ENCODE measurements around the gene KCTD17. TPM values are rescaled to one million over a fixed set of nuclear protein-coding genes. Genes with fewer than 3 reads are reported as not detected.

KCTD17 gene
- total RNA-seq, 2 experiments from 2014 or later: 28.1 to 34.7 TPM

DNA sequence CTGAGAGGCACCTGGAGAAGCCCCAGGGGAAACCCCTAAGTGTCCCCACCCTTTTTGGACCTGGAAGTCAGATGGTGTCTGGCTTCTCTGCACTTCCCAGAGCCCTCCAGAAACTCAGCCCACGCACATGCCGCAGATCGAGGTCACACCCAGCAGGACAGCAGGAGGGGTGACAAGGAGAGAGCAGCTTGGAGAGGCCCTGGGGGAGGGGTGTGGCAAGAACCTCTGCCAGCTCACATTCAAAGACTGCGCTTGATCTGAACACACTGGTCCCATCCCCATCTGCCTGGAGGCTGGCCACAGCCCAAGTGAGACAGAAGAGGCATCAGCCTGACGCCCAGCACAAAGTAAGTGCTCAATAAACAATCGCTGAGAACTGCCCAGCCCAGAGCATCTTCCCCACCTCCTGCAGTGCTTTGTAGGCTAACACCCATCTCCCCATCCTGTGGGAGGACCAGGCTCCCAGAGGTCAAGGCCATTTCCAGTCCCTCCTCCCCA lies 36.6 kb downstream of the KCTD17 start:
- POLR2A ChIA-PET: interaction anchor here (1.0 to 1.3 kb wide), 2 partner anchors 34 to 49 kb away, joined by 3 to 4 read pairs; no protein-coding TSS in a partner anchor
- Mint-ChIP-seq H3K4me1 (peaks cover 19% of the 10 kb centered on the region), H3K27ac (no peak overlapping the region), H3K36me3 (peaks cover 2% of the 10 kb centered on the region), H3K27me3 (no peaks in the 10 kb centered on the region), H3K9me3 (no peaks in the 10 kb centered on the region), H3K4me3 (no peak overlapping the region)
- ATAC-seq (ENCODE audit: low read depth) (peak; percentile 13), DNase-seq (no peak)

DNA sequence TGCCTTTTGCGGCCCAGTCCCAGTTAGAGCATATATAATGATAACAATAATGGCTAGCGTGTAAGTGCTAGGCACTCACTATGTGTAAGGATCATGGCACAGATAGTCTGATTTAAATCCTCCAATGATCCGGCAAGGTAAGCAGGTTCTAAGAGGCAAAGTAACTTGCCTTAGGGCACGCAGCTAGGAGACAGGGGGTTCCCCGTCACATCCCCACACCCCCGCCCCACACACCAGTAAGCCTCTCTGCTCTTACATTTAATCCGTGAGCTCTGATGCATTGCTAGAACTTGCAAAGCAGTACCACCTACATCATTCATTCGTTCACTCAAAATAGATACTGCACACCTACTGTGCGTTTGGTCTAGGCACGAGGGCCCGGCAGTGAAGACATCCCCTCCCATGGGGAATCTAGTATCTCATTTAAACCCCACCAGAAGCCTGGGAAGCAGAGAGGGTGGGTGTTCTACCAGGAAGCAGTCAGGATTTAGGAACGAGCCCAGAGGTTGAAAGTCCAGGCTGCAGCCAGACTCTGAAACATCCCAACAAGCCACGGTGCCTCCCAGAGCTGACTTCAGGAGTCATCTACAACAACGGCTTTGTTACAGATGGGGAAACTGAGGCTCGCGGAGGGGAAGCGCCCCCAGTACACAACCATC lies 37.3 kb downstream of the KCTD17 start:
- H3K27me3 Mint-ChIP-seq: no peaks in the 10 kb centered on the region

DNA sequence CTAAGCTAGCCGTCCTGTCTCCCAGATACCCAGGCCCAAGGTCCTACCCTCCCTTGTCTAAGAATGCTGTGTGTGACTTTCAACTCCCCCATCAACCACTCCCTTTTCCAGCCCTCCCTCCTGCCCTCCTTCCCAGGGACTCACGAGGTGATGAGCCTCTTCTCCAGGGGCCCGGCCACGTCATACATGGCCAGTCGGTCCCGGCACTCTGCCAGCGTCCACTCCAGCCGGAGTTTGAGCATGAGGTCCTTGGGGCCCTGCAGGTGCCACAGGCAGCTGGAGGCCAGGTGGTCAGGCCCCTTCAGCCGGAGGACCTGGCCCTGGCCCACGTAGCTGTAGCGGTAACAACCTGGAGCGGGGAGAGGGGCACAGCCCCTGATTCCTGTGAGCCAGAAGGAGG lies 37.9 kb downstream of the KCTD17 start:
- H3K9me3 Mint-ChIP-seq: no peaks in the 10 kb centered on the region
- POLR2A ChIA-PET: interaction anchor here (1.0 to 1.6 kb wide), 3 partner anchors 10 to 33 kb away, joined by 4 to 6 read pairs (median 4); no protein-coding TSS in a partner anchor
- no peaks in the 10 kb centered on the region for H3K36me3 Mint-ChIP-seq
- H3K27ac Mint-ChIP-seq: no peak overlapping the region
- no peak for ATAC-seq (ENCODE audit: low read depth)
- no peaks in the 10 kb centered on the region for H3K27me3 Mint-ChIP-seq
- H3K4me3 Mint-ChIP-seq: no peak overlapping the region
- H3K4me1 Mint-ChIP-seq: peaks cover 7% of the 10 kb centered on the region
- no peak for DNase-seq

More for the DNA sequence above, 37.3 kb downstream of the KCTD17 start:
- H3K4me1 Mint-ChIP-seq: peaks cover 12% of the 10 kb centered on the region
- no peak for DNase-seq
- no peaks in the 10 kb centered on the region for H3K9me3 Mint-ChIP-seq
- POLR2A ChIA-PET: interaction anchor here (1.0 to 1.6 kb wide), 3 partner anchors 9 to 48 kb away, joined by 3 to 6 read pairs (median 4); no protein-coding TSS in a partner anchor
- no peaks in the 10 kb centered on the region for H3K36me3 Mint-ChIP-seq
- ATAC-seq (ENCODE audit: low read depth): no peak
- H3K27ac Mint-ChIP-seq: no peak overlapping the region
- H3K4me3 Mint-ChIP-seq: no peak overlapping the region

DNA sequence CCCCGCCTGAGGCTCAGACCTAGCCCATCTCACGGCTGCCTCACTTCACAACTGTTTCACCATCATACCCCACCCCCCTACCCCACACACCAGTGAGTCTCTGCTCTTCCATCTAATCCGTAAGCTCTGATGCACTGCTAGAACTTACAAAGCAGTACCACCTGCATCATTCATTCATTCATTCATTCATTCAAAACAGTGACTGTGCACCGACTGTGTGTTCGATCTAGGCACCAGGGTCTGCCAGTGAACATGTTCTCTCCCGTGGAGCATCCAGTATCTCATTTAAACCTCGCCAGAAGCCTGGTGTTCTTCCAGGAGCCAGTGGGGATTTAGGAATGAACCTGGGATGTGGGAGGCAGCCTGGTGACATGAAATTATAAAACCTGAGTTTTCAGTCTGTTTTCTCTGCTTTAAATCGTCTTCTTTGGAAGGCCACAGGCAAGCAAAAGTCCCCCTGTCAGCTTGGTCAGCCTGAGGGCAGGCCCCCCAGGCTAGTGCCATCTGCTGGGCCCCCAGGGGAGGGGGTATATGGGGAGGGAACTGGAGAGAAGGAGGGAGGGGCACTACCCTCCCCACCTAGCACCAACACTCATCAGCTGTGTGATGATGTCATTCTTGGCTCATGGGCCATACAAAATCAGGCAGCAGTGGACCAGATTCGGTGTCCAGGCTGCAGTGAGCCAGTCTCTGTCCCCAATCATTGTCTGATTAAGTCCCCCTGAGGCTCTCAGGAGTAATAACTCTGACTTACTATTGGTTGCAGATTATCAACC lies 39.6 kb downstream of the KCTD17 start:
- POLR2A ChIA-PET: no interaction called here
- H3K4me1 Mint-ChIP-seq: peaks cover 8% of the 10 kb centered on the region
- H3K27ac Mint-ChIP-seq: peak overlapping the region; percentile 19
- peaks cover 1% of the 10 kb centered on the region for H3K36me3 Mint-ChIP-seq
- H3K9me3 Mint-ChIP-seq: no peaks in the 10 kb centered on the region
- no peaks in the 10 kb centered on the region for H3K27me3 Mint-ChIP-seq
- DNase-seq (no peak), ATAC-seq (ENCODE audit: low read depth) (no peak)
- H3K4me3 Mint-ChIP-seq: no peak overlapping the region

DNA sequence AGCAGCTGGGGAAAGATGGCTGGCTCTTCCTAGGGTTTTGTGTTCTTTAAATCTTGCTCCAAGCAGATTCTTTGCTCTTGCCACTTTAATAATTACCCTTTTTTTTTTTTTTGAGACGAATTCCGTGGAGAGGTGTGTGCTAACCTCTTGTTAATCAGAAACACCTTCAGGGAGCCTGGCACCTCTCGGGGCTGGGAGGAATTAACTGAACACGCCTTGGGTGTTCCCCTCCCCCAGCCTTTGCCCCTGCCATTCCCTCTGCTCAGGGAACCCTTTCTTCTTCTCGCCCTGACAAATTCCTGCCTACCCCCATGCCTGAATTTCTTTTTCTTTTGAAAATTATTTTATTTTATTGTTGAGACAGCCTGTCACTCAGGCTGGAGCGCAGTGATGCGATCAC lies 40.5 kb downstream of the KCTD17 start:
- ATAC-seq (ENCODE audit: low read depth): no peak
- Mint-ChIP-seq H3K4me1 (peaks cover 10% of the 10 kb centered on the region), H3K4me3 (no peak overlapping the region), H3K27ac (peak overlapping the region; percentile 12), H3K9me3 (no peaks in the 10 kb centered on the region), H3K27me3 (no peaks in the 10 kb centered on the region), H3K36me3 (peaks cover 1% of the 10 kb centered on the region)
- no peak for DNase-seq
- POLR2A ChIA-PET: no interaction called here

GRCh38 chr22:37092997-37093396 lies 41.5 kb downstream of the KCTD17 start:
- Mint-ChIP-seq H3K9me3 (no peaks in the 10 kb centered on the region), H3K27ac (no peak overlapping the region), H3K27me3 (no peaks in the 10 kb centered on the region), H3K4me3 (no peak overlapping the region), H3K36me3 (peaks cover 1% of the 10 kb centered on the region), H3K4me1 (peaks cover 10% of the 10 kb centered on the region)
- no peak for ATAC-seq (ENCODE audit: low read depth)
- no peak for DNase-seq
- POLR2A ChIA-PET: no interaction called here

GRCh38 chr22:37094239-37094638 lies 42.7 kb downstream of the KCTD17 start:
- H3K9me3 Mint-ChIP-seq: no peaks in the 10 kb centered on the region
- no peak overlapping the region for H3K27ac Mint-ChIP-seq
- H3K36me3 Mint-ChIP-seq: peaks cover 1% of the 10 kb centered on the region
- DNase-seq (no peak), ATAC-seq (ENCODE audit: low read depth) (no peak)
- H3K4me3 Mint-ChIP-seq: no peak overlapping the region
- no peaks in the 10 kb centered on the region for H3K27me3 Mint-ChIP-seq
- POLR2A ChIA-PET: no interaction called here
- H3K4me1 Mint-ChIP-seq: peaks cover 14% of the 10 kb centered on the region

DNA sequence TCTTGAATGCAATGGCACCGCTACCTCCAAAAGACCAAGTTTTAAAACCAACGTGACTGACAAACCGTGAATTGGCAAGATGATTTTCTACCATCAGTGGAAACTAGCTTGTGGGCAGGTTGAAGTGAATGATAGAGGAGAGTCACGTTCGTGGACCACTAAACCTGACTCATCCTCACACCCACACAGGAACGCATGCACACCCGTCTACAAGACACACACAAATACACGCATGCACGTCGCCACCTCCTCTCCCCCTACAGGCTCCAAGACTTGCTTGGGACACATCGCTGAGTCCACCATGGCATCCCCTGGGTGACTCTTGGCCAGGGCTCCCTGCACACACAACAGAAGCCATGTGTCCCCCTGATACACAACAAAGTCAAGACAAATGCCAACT lies 43.6 kb downstream of the KCTD17 start:
- Mint-ChIP-seq H3K27ac (no peak overlapping the region), H3K4me1 (peaks cover 16% of the 10 kb centered on the region), H3K36me3 (peaks cover 1% of the 10 kb centered on the region), H3K4me3 (no peak overlapping the region), H3K27me3 (no peaks in the 10 kb centered on the region), H3K9me3 (no peaks in the 10 kb centered on the region)
- ATAC-seq (ENCODE audit: low read depth) (peak; percentile 21), DNase-seq (no peak)
- POLR2A ChIA-PET: interaction anchor here (0.7 kb wide), 1 partner anchor 235 kb away, joined by 4 read pairs; the partner anchor contains the start of gene NCF4

DNA sequence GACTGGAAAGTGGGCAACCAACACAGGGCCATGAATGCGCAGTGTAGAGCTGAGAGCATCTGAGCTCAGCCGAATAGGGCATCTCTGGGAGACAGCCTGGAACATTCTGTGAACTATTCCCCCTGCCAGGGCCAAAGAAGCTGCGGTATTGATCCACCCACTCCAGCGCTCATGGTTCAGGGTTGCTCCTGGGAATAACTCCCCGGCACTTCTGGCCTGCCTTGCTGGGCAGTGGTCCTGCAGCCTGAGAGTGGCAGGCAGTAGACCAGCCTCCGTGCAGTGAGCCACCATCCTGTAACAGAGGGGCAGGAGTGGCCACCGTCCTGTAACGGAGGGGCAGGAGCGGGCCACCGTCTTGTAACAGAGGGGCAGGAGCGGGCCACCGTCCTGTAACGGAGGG lies 45.8 kb downstream of the KCTD17 start:
- POLR2A ChIA-PET: no interaction called here
- H3K27me3 Mint-ChIP-seq: peaks cover 2% of the 10 kb centered on the region
- H3K9me3 Mint-ChIP-seq: no peaks in the 10 kb centered on the region
- H3K36me3 Mint-ChIP-seq: peaks cover 1% of the 10 kb centered on the region
- ATAC-seq (ENCODE audit: low read depth) (no peak), DNase-seq (no peak)
- no peak overlapping the region for H3K27ac Mint-ChIP-seq
- no peak overlapping the region for H3K4me3 Mint-ChIP-seq
- H3K4me1 Mint-ChIP-seq: peaks cover 27% of the 10 kb centered on the region

GRCh38 chr22:37098976-37099591 lies 47.5 kb downstream of the KCTD17 start:
- peak overlapping the region; percentile 49 for H3K27ac Mint-ChIP-seq
- ATAC-seq (ENCODE audit: low read depth): no peak

DNA sequence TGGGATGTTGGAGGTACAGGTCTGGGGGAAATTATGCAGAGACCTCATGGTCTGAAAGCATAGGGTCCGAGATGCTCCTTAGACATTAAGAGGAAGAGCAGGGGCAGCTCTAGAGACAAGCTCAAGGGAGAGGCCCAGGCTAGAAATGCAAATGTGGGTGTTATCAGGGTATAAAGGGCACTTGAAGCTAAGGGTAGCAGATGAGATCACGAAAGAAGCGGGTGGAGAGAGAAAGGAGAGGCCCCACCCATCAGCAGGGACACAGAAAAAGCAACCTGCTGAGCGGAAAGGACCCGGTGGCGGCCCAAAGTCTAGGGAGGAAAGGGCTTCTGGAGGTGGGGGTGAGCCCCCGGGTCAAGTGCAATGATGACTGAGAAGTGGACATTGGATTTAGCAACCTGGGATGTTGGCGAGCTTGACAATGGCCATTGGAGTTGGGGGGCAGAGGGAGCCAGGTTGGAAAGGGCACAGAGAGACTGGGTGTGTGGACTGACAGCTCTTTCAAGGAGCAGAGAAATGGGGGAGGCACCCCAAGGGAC lies 49.1 kb downstream of the KCTD17 start:
- H3K9me3 Mint-ChIP-seq: no peaks in the 10 kb centered on the region
- peak overlapping the region; percentile 7 for H3K27ac Mint-ChIP-seq
- no peaks in the 10 kb centered on the region for H3K36me3 Mint-ChIP-seq
- ATAC-seq (ENCODE audit: low read depth): no peak
- no peak for DNase-seq
- H3K27me3 Mint-ChIP-seq: peaks cover 2% of the 10 kb centered on the region
- H3K4me3 Mint-ChIP-seq: no peak overlapping the region
- POLR2A ChIA-PET: interaction anchor here (1.5 kb wide), 1 partner anchor 14 kb away, joined by 3 read pairs; no protein-coding TSS in a partner anchor
- H3K4me1 Mint-ChIP-seq: peaks cover 27% of the 10 kb centered on the region

More at GRCh38 chr22:37098976-37099591, 47.5 kb downstream of the KCTD17 start:
- no peaks in the 10 kb centered on the region for H3K9me3 Mint-ChIP-seq
- POLR2A ChIA-PET: interaction anchor here (1.5 kb wide), 1 partner anchor 12 kb away, joined by 3 read pairs; no protein-coding TSS in a partner anchor
- peaks cover 27% of the 10 kb centered on the region for H3K4me1 Mint-ChIP-seq
- peaks cover 2% of the 10 kb centered on the region for H3K27me3 Mint-ChIP-seq
- no peak overlapping the region for H3K4me3 Mint-ChIP-seq
- peaks cover 1% of the 10 kb centered on the region for H3K36me3 Mint-ChIP-seq
- no peak for DNase-seq

DNA sequence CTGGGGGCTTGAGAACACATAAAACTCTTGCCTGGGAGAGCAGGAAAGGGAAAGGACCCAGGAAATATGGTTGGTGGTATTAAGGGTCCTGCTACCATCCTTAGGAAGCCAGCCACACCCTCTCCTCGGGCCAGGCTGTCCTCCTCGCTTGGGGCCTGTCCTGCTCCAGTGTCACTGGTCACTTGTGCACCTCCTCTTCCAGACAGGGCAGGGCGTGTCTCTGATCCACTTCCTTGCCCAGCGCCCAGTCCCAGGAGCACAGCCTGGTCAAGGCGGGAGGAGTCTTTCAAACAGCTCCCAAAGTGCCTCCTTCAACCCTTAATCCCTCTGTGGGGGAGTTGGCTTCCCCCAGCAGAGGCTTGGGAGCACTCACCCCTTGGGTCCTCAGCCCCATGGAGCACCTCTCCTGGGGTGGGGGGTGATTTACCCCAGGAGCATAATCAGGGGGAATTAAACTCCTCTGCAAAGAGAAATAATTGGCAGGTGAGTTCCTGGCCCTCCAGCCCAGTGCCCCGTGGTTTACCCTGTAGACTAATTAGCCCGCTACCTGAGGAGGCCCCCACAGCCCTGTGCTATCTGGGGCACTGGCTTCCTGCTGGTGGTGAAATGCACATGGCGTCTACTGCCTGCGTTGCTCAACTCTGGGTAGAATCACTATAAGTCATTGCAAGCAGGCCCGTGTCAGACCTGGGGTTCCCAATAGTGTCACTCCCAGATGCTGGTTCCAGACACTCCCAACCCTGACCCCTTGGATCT lies 49.9 kb downstream of the KCTD17 start:
- H3K4me1 Mint-ChIP-seq: peaks cover 26% of the 10 kb centered on the region
- DNase-seq (no peak), ATAC-seq (ENCODE audit: low read depth) (no peak)
- no peak overlapping the region for H3K27ac Mint-ChIP-seq
- peaks cover 2% of the 10 kb centered on the region for H3K27me3 Mint-ChIP-seq
- H3K36me3 Mint-ChIP-seq: no peaks in the 10 kb centered on the region
- POLR2A ChIA-PET: no interaction called here
- H3K4me3 Mint-ChIP-seq: no peak overlapping the region
- H3K9me3 Mint-ChIP-seq: no peaks in the 10 kb centered on the region
